SK-N-SH (cell line): ENCODE results near the gene ASIC2. TPM values are rescaled to one million over a fixed set of nuclear protein-coding genes. Genes with fewer than 3 reads are reported as not detected.
A peak's percentile ranks its signal among the peaks of the same experiment; 100 is the strongest.

Source experiments
- CTCF ChIA-PET: fragments of 300-600, 350-600 bp; formaldehyde crosslinking; extraction: SDS; loops from one replicate; lab custom pipeline; 2021; lab: Yijun Ruan, JAX
- POLR2A ChIA-PET: fragments of 350-600 bp; sonication (Branson Sonifier 250); formaldehyde crosslinking; extraction: SDS; loops from one replicate; lab custom pipeline; 2020; ENCODE audit warnings: antibody characterized with exemption, inconsistent platforms; lab: Yijun Ruan, JAX
- DNase-seq: peaks from one replicate; pipeline ENCODE4 v3.0.0; 2012
- H2AFZ ChIP-seq: fragments of 200-600 bp; sonication (generic); 2 replicates; pipeline ENCODE4 v1.8.1; 2016; ENCODE audit warnings: antibody characterized with exemption, mild to moderate bottlenecking, low read depth
- H3F3A ChIP-seq: fragments of 200-600 bp; sonication (generic); replicated peaks from 2 replicates; pipeline ENCODE3; 2016; ENCODE audit warnings: antibody characterized with exemption, mild to moderate bottlenecking; ENCODE audit not compliant: insufficient read depth
- H3K27ac ChIP-seq, 2 experiments: fragments of 200-500 bp in 1 of 2; fragments of 200-600 bp in 1 of 2; sonication (Bioruptor generic) in 1 of 2; sonication (generic), shearing (Covaris generic) in 1 of 2; 2 replicates each; pipeline versions ENCODE4 v1.5.1 to v1.6.1; 2014 to 2016; ENCODE audit warnings: low read depth in 2 of 2, inconsistent platforms in 1 of 2, low read length in 1 of 2, mild to moderate bottlenecking in 1 of 2, mixed read lengths in 1 of 2
- H3K27me3 ChIP-seq: fragments of 200-600 bp; sonication (generic), shearing (Covaris generic); 2 replicates; pipeline ENCODE4 v1.6.1; 2016; ENCODE audit warnings: mixed run types; ENCODE audit not compliant: insufficient read depth
- H3K36me3 ChIP-seq, 2 experiments: fragments of 200-500 bp in 1 of 2; fragments of 200-600 bp in 1 of 2; sonication (Bioruptor generic) in 1 of 2; sonication (generic) in 1 of 2; replicated peaks in 1 of 2; 2 replicates each; pipeline versions ENCODE3 to v1.5.1; 2014 to 2016; ENCODE audit warnings: low read length in 1 of 2, mild to moderate bottlenecking in 1 of 2; ENCODE audit not compliant: insufficient read depth in 2 of 2, control insufficient read depth in 1 of 2
- H3K4me1 ChIP-seq, 2 experiments: fragments of 200-500 bp in 1 of 2; fragments of 200-600 bp in 1 of 2; sonication (Bioruptor generic) in 1 of 2; sonication (generic), shearing (Covaris generic) in 1 of 2; 2 replicates each; pipeline versions ENCODE4 v1.5.1 to v1.6.1; 2014 to 2016; ENCODE audit warnings: low read depth in 1 of 2, low read length in 1 of 2, mixed run types in 1 of 2; ENCODE audit not compliant: insufficient read depth in 2 of 2, control insufficient read depth in 1 of 2
- H3K4me2 ChIP-seq: fragments of 200-600 bp; sonication (generic), shearing (Covaris generic); 2 replicates; pipeline ENCODE4 v1.6.1; 2017; ENCODE audit warnings: mixed run types
- H3K4me3 ChIP-seq, 2 experiments: fragments of 200-500 bp in 1 of 2; fragments of 200-600 bp in 1 of 2; sonication (Bioruptor generic) in 1 of 2; sonication (generic), shearing (Covaris generic) in 1 of 2; 2 replicates each; pipeline versions ENCODE4 v1.5.1 to v1.8.1; 2014 to 2016; ENCODE audit warnings: low read depth in 2 of 2, inconsistent platforms in 1 of 2, low read length in 1 of 2, mild to moderate bottlenecking in 1 of 2, mixed read lengths in 1 of 2, moderate library complexity in 1 of 2
- H3K79me2 ChIP-seq: fragments of 200-600 bp; sonication (generic); 2 replicates; pipeline ENCODE4 v1.8.1; 2017; ENCODE audit warnings: mild to moderate bottlenecking; ENCODE audit not compliant: insufficient read depth
- H3K9ac ChIP-seq: fragments of 200-600 bp; sonication (generic); 2 replicates; pipeline ENCODE4 v1.6.1; 2017; ENCODE audit warnings: mixed run types
- H3K9me2 ChIP-seq: fragments of 200-600 bp; sonication (generic); 2 replicates; pipeline ENCODE4 v1.6.1; 2017; ENCODE audit warnings: mixed run types
- H3K9me3 ChIP-seq: fragments of 200-600 bp; sonication (generic); 2 replicates; pipeline ENCODE4 v1.6.1; 2017; ENCODE audit warnings: mixed run types, mild to moderate bottlenecking, moderate library complexity
- H4K20me1 ChIP-seq: fragments of 200-600 bp; sonication (generic); 2 replicates; pipeline ENCODE4 v1.6.1; 2017; ENCODE audit warnings: mild to moderate bottlenecking, mixed run types; ENCODE audit not compliant: insufficient read depth
- CHD2 ChIP-seq: fragments of 150-350 bp; IDR thresholded peaks from 2 replicates; pipeline ENCODE4 v1.6.1; 2018; ENCODE audit warnings: low read length; ENCODE audit not compliant: partially characterized antibody
- EP300 ChIP-seq, 2 experiments: IDR thresholded peaks; 2 replicates each; pipeline versions ENCODE4 v1.4.0 to v1.6.1; 2012; ENCODE audit warnings: borderline replicate concordance in 1 of 2, low read depth in 1 of 2, low read length in 1 of 2
- EZH2phosphoT487 ChIP-seq: fragments of 200-600 bp; sonication (generic); IDR thresholded peaks from 2 replicates; pipeline ENCODE4 v1.6.1; 2017; ENCODE audit warnings: low read depth, mixed run types, mild to moderate bottlenecking, antibody characterized with exemption, moderate library complexity, borderline replicate concordance
- FOSL2 ChIP-seq: IDR thresholded peaks from 2 replicates; pipeline ENCODE4 v1.4.0; 2012; ENCODE audit warnings: low read depth, mild to moderate bottlenecking, moderate library complexity, borderline replicate concordance
- FOXJ3 ChIP-seq: sonication (generic); formaldehyde crosslinking; IDR thresholded peaks from 2 replicates; pipeline ENCODE4 v1.5.1; 2020; ENCODE audit warnings: mild to moderate bottlenecking, missing genetic modification reagents
- FOXM1 ChIP-seq: IDR thresholded peaks from 2 replicates; pipeline ENCODE4 v1.4.0; 2012; ENCODE audit warnings: low read depth, mild to moderate bottlenecking
- JUND ChIP-seq: IDR thresholded peaks from 2 replicates; pipeline ENCODE4 v1.4.0; 2012
- MEF2A ChIP-seq: IDR thresholded peaks from 2 replicates; pipeline ENCODE4 v1.4.0; 2012; ENCODE audit warnings: low read depth, borderline replicate concordance
- MXI1 ChIP-seq: IDR thresholded peaks from 2 replicates; pipeline ENCODE4 v1.6.1; 2012; ENCODE audit warnings: mild to moderate bottlenecking, low read depth, low read length, improper control_type of control experiment
- NFIC ChIP-seq: IDR thresholded peaks from 2 replicates; pipeline ENCODE4 v1.4.0; 2012; ENCODE audit warnings: borderline replicate concordance
- NRF1 ChIP-seq: IDR thresholded peaks from 2 replicates; pipeline ENCODE4 v1.6.1; 2012; ENCODE audit warnings: low read depth, mild to moderate bottlenecking, low read length
- POLR2AphosphoS5 ChIP-seq: IDR thresholded peaks from 2 replicates; pipeline ENCODE4 v1.6.1; 2012; ENCODE audit warnings: low read depth, low read length
- SMC3 ChIP-seq: IDR thresholded peaks from 2 replicates; pipeline ENCODE4 v1.6.1; 2012; ENCODE audit warnings: low read depth, low read length, improper control_type of control experiment
- TAF1 ChIP-seq: IDR thresholded peaks from 2 replicates; pipeline ENCODE4 v1.6.1; 2012; ENCODE audit warnings: low read depth, mild to moderate bottlenecking, low read length, moderate library complexity, borderline replicate concordance
- TEAD4 ChIP-seq: IDR thresholded peaks from 2 replicates; pipeline ENCODE4 v1.4.0; 2012; ENCODE audit warnings: mild to moderate bottlenecking, borderline replicate concordance; ENCODE audit not compliant: insufficient read depth
- WGBS: methylation state at CpG from one replicate; pipeline ENCODE4 v1.1.6; 2017; ENCODE audit warnings: low lambda C conversion rate; 5-methylcytosine and 5-hydroxymethylcytosine counted together
- polyA plus RNA-seq, 3 experiments: library from polyadenylated mRNA; depleted of rRNA; stranded (reverse); fragments of >200 nt; gene quantifications; 2 replicates each; pipeline ENCODE4 v1.2.3, GENCODE V29; 2012
- TF ChIP-seq, protein P1 (sequence below): IDR thresholded peaks from 2 replicates; pipeline ENCODE4; 2012
- TF ChIP-seq, protein P2 (sequence below): IDR thresholded peaks from 2 replicates; pipeline ENCODE4 v1.4.0; 2012; ENCODE audit warnings: low read depth, borderline replicate concordance
- TF ChIP-seq, protein P3 (sequence below): IDR thresholded peaks from 2 replicates; pipeline ENCODE4 v1.6.1; 2012; ENCODE audit warnings: mild to moderate bottlenecking, low read depth, low read length, moderate library complexity
- TF ChIP-seq, protein P4 (sequence below): IDR thresholded peaks from 2 replicates; pipeline ENCODE4 v1.4.0; 2012; ENCODE audit warnings: low read depth

ASIC2 gene
- polyA plus RNA-seq, 1 of the 3 experiments (the other 2 are of a cell fraction) = 0.08 TPM

DNA sequence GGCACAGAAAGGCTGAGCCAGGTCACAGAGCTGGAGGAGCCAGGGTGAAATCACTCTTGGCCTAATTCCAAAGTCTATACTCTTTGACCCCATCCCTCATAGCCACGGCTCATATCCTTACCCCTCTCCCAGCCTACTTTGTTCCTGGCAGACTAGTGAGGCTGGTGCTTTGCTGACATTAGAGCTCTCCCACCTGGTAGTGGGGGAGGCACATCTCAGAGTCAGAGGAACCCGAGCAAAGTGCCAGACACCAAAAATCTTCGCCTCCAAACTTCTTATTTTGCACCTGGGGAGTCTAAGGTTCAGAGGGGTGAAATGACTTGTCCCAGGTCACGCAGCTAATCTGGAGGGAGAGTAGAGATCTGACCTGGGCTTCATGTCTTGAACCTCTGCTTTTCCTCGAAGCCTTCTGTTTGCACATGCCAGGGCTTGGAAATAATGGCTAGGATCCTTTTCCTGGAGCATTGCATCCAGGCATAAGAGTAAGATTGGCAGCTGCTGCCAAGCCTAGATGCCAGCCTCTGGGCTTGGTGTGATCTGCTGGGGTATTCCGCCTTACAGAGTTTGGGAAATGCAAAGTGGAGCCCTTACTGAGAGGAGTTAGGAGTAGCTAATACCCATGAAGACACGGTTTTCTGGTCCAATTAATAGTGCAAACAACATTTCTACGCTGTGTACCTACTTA, 174.6 kb downstream of the ASIC2 start (continued):
- TF ChIP-seq, protein P1, sequence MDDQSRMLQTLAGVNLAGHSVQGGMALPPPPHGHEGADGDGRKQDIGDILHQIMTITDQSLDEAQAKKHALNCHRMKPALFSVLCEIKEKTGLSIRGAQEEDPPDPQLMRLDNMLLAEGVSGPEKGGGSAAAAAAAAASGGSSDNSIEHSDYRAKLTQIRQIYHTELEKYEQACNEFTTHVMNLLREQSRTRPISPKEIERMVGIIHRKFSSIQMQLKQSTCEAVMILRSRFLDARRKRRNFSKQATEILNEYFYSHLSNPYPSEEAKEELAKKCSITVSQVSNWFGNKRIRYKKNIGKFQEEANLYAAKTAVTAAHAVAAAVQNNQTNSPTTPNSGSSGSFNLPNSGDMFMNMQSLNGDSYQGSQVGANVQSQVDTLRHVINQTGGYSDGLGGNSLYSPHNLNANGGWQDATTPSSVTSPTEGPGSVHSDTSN = no peak
- no peak for TF ChIP-seq EZH2phosphoT487
- TF ChIP-seq MXI1 = no peak

DNA sequence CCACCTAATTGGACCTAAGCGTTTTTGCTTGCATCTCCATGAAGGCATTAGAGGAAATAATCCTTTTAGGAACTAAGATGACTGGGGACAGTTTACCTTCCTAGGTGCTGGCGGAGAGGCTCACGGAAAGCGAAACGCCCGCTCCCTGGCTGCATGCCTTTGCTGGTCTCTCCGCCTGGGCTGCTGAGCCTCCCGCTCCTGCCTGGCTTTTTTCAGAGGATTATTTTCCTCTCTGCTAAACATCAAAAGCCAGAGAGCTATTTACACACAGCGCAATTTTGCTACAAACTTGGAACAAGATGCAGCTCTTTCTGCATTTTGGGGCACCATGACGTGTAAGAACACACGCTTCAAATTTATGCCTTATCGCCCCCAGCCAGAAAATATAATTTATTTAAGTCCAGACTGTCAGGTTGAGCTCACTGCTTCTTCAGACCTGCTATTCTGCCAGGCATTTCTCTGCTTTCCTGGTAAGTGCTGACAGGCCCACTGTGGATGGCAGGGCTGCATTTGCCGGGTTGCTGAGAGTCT, 177.0 kb downstream of the ASIC2 start:
- CTCF ChIA-PET = no interaction called here
- TF ChIP-seq FOXM1 (no peak), TEAD4 (no peak), POLR2AphosphoS5 (no peak), EP300 (IDR thresholded peaks at IDR 0.05; ENCODE audit: borderline replicate concordance in 1 of 2, low read depth in 1 of 2, low read length in 1 of 2) (peak in 1 of 2 experiments; percentile 26; a peak in 1 of 4 replicates), TAF1 (no peak), SMC3 (no peak), EZH2phosphoT487 (no peak)
- TF ChIP-seq, protein P2, sequence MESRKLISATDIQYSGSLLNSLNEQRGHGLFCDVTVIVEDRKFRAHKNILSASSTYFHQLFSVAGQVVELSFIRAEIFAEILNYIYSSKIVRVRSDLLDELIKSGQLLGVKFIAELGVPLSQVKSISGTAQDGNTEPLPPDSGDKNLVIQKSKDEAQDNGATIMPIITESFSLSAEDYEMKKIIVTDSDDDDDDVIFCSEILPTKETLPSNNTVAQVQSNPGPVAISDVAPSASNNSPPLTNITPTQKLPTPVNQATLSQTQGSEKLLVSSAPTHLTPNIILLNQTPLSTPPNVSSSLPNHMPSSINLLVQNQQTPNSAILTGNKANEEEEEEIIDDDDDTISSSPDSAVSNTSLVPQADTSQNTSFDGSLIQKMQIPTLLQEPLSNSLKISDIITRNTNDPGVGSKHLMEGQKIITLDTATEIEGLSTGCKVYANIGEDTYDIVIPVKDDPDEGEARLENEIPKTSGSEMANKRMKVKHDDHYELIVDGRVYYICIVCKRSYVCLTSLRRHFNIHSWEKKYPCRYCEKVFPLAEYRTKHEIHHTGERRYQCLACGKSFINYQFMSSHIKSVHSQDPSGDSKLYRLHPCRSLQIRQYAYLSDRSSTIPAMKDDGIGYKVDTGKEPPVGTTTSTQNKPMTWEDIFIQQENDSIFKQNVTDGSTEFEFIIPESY = no peak
- no peaks in the 10 kb centered on the region for H3K36me3 ChIP-seq
- 45% methylated on average over 13 of the region's 13 CpGs for WGBS
- H3K4me3 ChIP-seq = no peak overlapping the region
- H4K20me1 ChIP-seq = no peaks in the 10 kb centered on the region
- H3K9me2 ChIP-seq = no peaks in the 10 kb centered on the region
- POLR2A ChIA-PET = no interaction called here
- H3F3A ChIP-seq = no peaks in the 10 kb centered on the region
- H3K9ac ChIP-seq = no peak overlapping the region
- H3K79me2 ChIP-seq = no peaks in the 10 kb centered on the region
- peaks cover 0 to 19% of the 10 kb centered on the region in 2 experiments; a peak in 1 of 4 replicates for H3K4me1 ChIP-seq
- H2AFZ ChIP-seq = no peak overlapping the region
- H3K4me2 ChIP-seq = no peak overlapping the region
- no peaks in the 10 kb centered on the region for H3K9me3 ChIP-seq
- peak; percentile 56 for DNase-seq
- peak overlapping the region in 1 of 2 experiments; percentile 11; a peak in 2 of 4 replicates for H3K27ac ChIP-seq
- H3K27me3 ChIP-seq = peaks cover 7% of the 10 kb centered on the region; the same call in 1 of the 2 replicates

DNA sequence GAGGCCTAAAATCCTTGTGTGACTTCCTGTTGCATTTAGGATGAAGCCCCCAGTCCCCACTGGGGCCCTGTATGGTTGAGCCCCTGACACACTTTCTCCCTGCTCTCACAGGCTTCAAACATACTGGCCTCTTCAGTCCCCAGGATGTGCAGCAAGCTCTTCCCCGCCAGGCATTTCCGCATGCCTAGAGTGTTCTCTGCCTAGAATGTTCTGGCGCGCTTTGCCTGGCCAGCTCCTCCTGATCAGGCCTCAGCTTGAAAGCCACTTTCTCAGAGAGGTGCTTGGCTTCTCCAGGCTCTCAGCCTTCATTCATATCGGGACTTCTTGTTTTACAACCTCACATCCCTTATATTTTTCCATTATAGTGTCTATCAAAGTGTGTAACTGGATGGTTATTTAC, 177.7 kb downstream of the ASIC2 start:
- H3K27ac ChIP-seq = no peak overlapping the region
- no peaks in the 10 kb centered on the region for H3F3A ChIP-seq
- ChIA-PET POLR2A (no interaction called here), CTCF (no interaction called here)
- H3K9ac ChIP-seq = no peak overlapping the region
- H3K9me3 ChIP-seq = no peaks in the 10 kb centered on the region
- H3K4me2 ChIP-seq = no peak overlapping the region
- no peak for DNase-seq
- peaks cover 0 to 15% of the 10 kb centered on the region in 2 experiments; a peak in 1 of 4 replicates for H3K4me1 ChIP-seq
- no peak overlapping the region for H3K4me3 ChIP-seq
- WGBS = 80% methylated on average over 5 of the region's 5 CpGs
- no peaks in the 10 kb centered on the region for H3K9me2 ChIP-seq
- no peaks in the 10 kb centered on the region for H4K20me1 ChIP-seq
- no peak overlapping the region for H2AFZ ChIP-seq
- H3K27me3 ChIP-seq = peaks cover 3% of the 10 kb centered on the region; the same call in 1 of the 2 replicates
- no peaks in the 10 kb centered on the region for H3K79me2 ChIP-seq
- no peaks in the 10 kb centered on the region for H3K36me3 ChIP-seq
- TF ChIP-seq EZH2phosphoT487 (no peak), MEF2A (no peak), NRF1 (no peak), SMC3 (no peak), NFIC (no peak), FOSL2 (no peak), CHD2 (no peak), JUND (no peak), FOXJ3 (no peak)
- TF ChIP-seq, protein P3, sequence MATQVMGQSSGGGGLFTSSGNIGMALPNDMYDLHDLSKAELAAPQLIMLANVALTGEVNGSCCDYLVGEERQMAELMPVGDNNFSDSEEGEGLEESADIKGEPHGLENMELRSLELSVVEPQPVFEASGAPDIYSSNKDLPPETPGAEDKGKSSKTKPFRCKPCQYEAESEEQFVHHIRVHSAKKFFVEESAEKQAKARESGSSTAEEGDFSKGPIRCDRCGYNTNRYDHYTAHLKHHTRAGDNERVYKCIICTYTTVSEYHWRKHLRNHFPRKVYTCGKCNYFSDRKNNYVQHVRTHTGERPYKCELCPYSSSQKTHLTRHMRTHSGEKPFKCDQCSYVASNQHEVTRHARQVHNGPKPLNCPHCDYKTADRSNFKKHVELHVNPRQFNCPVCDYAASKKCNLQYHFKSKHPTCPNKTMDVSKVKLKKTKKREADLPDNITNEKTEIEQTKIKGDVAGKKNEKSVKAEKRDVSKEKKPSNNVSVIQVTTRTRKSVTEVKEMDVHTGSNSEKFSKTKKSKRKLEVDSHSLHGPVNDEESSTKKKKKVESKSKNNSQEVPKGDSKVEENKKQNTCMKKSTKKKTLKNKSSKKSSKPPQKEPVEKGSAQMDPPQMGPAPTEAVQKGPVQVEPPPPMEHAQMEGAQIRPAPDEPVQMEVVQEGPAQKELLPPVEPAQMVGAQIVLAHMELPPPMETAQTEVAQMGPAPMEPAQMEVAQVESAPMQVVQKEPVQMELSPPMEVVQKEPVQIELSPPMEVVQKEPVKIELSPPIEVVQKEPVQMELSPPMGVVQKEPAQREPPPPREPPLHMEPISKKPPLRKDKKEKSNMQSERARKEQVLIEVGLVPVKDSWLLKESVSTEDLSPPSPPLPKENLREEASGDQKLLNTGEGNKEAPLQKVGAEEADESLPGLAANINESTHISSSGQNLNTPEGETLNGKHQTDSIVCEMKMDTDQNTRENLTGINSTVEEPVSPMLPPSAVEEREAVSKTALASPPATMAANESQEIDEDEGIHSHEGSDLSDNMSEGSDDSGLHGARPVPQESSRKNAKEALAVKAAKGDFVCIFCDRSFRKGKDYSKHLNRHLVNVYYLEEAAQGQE = no peak
- TF ChIP-seq, protein P4, sequence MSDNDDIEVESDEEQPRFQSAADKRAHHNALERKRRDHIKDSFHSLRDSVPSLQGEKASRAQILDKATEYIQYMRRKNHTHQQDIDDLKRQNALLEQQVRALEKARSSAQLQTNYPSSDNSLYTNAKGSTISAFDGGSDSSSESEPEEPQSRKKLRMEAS = no peak
